HCT116 (cell line): ENCODE results near the gene TUBA3C. TPM values are rescaled to one million over a fixed set of nuclear protein-coding genes. Genes with fewer than 3 reads are reported as not detected.

Source experiments
- ATAC-seq: fragments of 200-7000 bp; cut with Tn5 transposase; 2 replicates; pipeline ENCODE4 v1.9.1; 2020; ENCODE audit warnings: mild to moderate bottlenecking, moderate library complexity
- BruUV-seq: library from RNA; stranded (reverse); fragments of 400-500 nt; replicated peaks from 2 replicates; lab custom pipeline; 2021; lab: Mats Ljungman, UMichigan
- CTCF ChIA-PET: fragments of 300-600 bp; sonication (Branson Sonifier 250); formaldehyde crosslinking; loops from one replicate; lab custom pipeline; 2021; ENCODE audit warnings: antibody characterized with exemption; lab: Charles Lee
- POLR2A ChIA-PET: fragments of 300-600, 350-600 bp; sonication (Branson Sonifier 250); formaldehyde crosslinking; loops from one replicate; lab custom pipeline; 2021; ENCODE audit warnings: antibody characterized with exemption; lab: Charles Lee
- RAD21 ChIA-PET, 2 experiments: fragments of 300-600 bp; sonication (Branson Sonifier 250); formaldehyde crosslinking; loops; one replicate each; lab custom pipeline; 2023; ENCODE audit warnings: low total read pairs in 2 of 2; ENCODE audit not compliant: uncharacterized antibody in 2 of 2, unreplicated experiment in 2 of 2, low non-redundant PET in 1 of 2; lab: Charles Lee
- DNase-seq: peaks from one replicate; pipeline ENCODE4 v3.0.0-alpha.2; 2010; ENCODE audit warnings: low read depth, low spot score
- H2AFZ ChIP-seq: fragments of 200-600 bp; shearing (Covaris generic), sonication (generic); 2 replicates; pipeline ENCODE4 v1.6.1; 2017; ENCODE audit warnings: low read depth, mixed run types, mixed read lengths, antibody characterized with exemption, low read length; ENCODE audit not compliant: poor library complexity, severe bottlenecking
- H3K27ac ChIP-seq: 2 replicates; pipeline ENCODE4 v1.5.1; 2012; ENCODE audit warnings: low read depth, low read length
- H3K27me3 ChIP-seq: fragments of 200-600 bp; sonication (generic); 2 replicates; pipeline ENCODE4 v1.6.1; 2016; ENCODE audit warnings: mixed run types, low read length, mixed read lengths; ENCODE audit not compliant: insufficient read depth
- H3K36me3 ChIP-seq, 2 experiments: fragments of 200-500 bp in 1 of 2; fragments of 200-600 bp in 1 of 2; sonication (Bioruptor generic) in 1 of 2; sonication (generic) in 1 of 2; 2 replicates each; pipeline versions ENCODE4 v1.5.1 to v1.6.1; 2014 to 2016; ENCODE audit warnings: low read length in 2 of 2, inconsistent platforms in 1 of 2, mixed read lengths in 1 of 2, mixed run types in 1 of 2; ENCODE audit not compliant: insufficient read depth in 2 of 2, control insufficient read depth in 1 of 2
- H3K4me1 ChIP-seq, 2 experiments: fragments of 200-600 bp in 1 of 2; sonication (generic) in 1 of 2; 2 replicates each; pipeline versions ENCODE4 v1.5.1 to v1.6.1; 2012 to 2017; ENCODE audit warnings: low read length in 2 of 2, inconsistent platforms in 1 of 2, mild to moderate bottlenecking in 1 of 2, mixed read lengths in 1 of 2, mixed run types in 1 of 2, moderate library complexity in 1 of 2; ENCODE audit not compliant: insufficient read depth in 2 of 2, control insufficient read depth in 1 of 2
- H3K4me2 ChIP-seq: fragments of 200-600 bp; sonication (generic); 2 replicates; pipeline ENCODE4 v1.6.1; 2017; ENCODE audit warnings: mixed run types, low read length, mixed read lengths
- H3K4me3 ChIP-seq, 2 experiments: fragments of 200-600 bp in 1 of 2; sonication (generic) in 1 of 2; replicated peaks in 1 of 2; 2 replicates each; pipeline ENCODE4 v1.5.1; 2011 to 2016; ENCODE audit warnings: low read length in 2 of 2, control low read depth in 1 of 2, low read depth in 1 of 2, mild to moderate bottlenecking in 1 of 2, mixed read lengths in 1 of 2, mixed run types in 1 of 2
- H3K79me2 ChIP-seq: fragments of 200-600 bp; sonication (generic); 2 replicates; pipeline ENCODE4 v1.6.1; 2017; ENCODE audit warnings: mild to moderate bottlenecking, mixed run types, low read length, moderate library complexity, mixed read lengths; ENCODE audit not compliant: insufficient read depth
- H3K9ac ChIP-seq: fragments of 200-600 bp; sonication (generic); 2 replicates; pipeline ENCODE4 v1.6.1; 2016; ENCODE audit warnings: low read length, mixed read lengths
- H3K9me2 ChIP-seq: fragments of 200-600 bp; sonication (generic), shearing (Covaris generic); 2 replicates; pipeline ENCODE4 v1.6.1; 2017; ENCODE audit warnings: mixed run types, mild to moderate bottlenecking, moderate library complexity; ENCODE audit not compliant: insufficient read depth
- H3K9me3 ChIP-seq, 2 experiments: fragments of 200-500 bp in 1 of 2; fragments of 200-600 bp in 1 of 2; sonication (Bioruptor generic) in 1 of 2; sonication (generic) in 1 of 2; 2 replicates each; pipeline ENCODE4 v1.6.1; 2014 to 2017; ENCODE audit warnings: low read length in 2 of 2, mixed read lengths in 2 of 2, inconsistent platforms in 1 of 2, low read depth in 1 of 2, mild to moderate bottlenecking in 1 of 2, mixed run types in 1 of 2, moderate library complexity in 1 of 2; ENCODE audit not compliant: control insufficient read depth in 1 of 2, insufficient read depth in 1 of 2
- H4K20me1 ChIP-seq: fragments of 200-600 bp; sonication (generic), shearing (Covaris generic); 2 replicates; pipeline ENCODE4 v1.6.1; 2017; ENCODE audit warnings: mixed run types, mild to moderate bottlenecking, moderate library complexity; ENCODE audit not compliant: insufficient read depth
- ATF3 ChIP-seq: IDR thresholded peaks from 2 replicates; pipeline ENCODE4 v1.6.1; 2012
- CBX3 ChIP-seq: IDR thresholded peaks from 2 replicates; pipeline ENCODE4 v1.6.1; 2012; ENCODE audit warnings: low read depth
- CEBPB ChIP-seq: IDR thresholded peaks from 2 replicates; pipeline ENCODE4 v1.6.1; 2012; ENCODE audit warnings: low read depth
- EGR1 ChIP-seq: IDR thresholded peaks from 2 replicates; pipeline ENCODE4 v1.6.1; 2012; ENCODE audit warnings: low read depth
- ELF1 ChIP-seq: IDR thresholded peaks from 2 replicates; pipeline ENCODE4 v1.6.1; 2012; ENCODE audit warnings: low read depth, borderline replicate concordance
- EZH2 ChIP-seq: fragments of 200-600 bp; sonication (generic); IDR thresholded peaks from 2 replicates; pipeline ENCODE4 v1.6.1; 2017; ENCODE audit warnings: antibody characterized with exemption, mixed run types
- EZH2phosphoT487 ChIP-seq: fragments of 200-600 bp; IDR thresholded peaks from 2 replicates; pipeline ENCODE4 v1.6.1; 2018; ENCODE audit warnings: antibody characterized with exemption, borderline replicate concordance
- FOSL1 ChIP-seq: IDR thresholded peaks from 2 replicates; pipeline ENCODE4 v1.6.1; 2012; ENCODE audit warnings: low read depth
- JUND ChIP-seq: IDR thresholded peaks from 2 replicates; pipeline ENCODE4 v1.6.1; 2012
- POLR2AphosphoS5 ChIP-seq: IDR thresholded peaks from 2 replicates; pipeline ENCODE4 v1.6.1; 2011; ENCODE audit warnings: mild to moderate bottlenecking, low read depth, low read length, moderate library complexity
- RAD21 ChIP-seq: IDR thresholded peaks from 2 replicates; pipeline ENCODE4 v1.6.1; 2012; ENCODE audit warnings: low read depth, mild to moderate bottlenecking
- REST ChIP-seq: IDR thresholded peaks from 2 replicates; pipeline ENCODE4 v1.6.1; 2012; ENCODE audit warnings: low read depth
- SIN3A ChIP-seq: IDR thresholded peaks from 2 replicates; pipeline ENCODE4 v1.6.1; 2012; ENCODE audit warnings: low read depth
- SP1 ChIP-seq: IDR thresholded peaks from 2 replicates; pipeline ENCODE4 v1.6.1; 2012; ENCODE audit warnings: low read depth
- SRF ChIP-seq: IDR thresholded peaks from 2 replicates; pipeline ENCODE4 v1.6.1; 2012; ENCODE audit warnings: low read depth
- YY1 ChIP-seq: IDR thresholded peaks from 2 replicates; pipeline ENCODE4 v1.6.1; 2011; ENCODE audit warnings: low read length, low read depth, moderate library complexity, mild to moderate bottlenecking; ENCODE audit not compliant: insufficient replicate concordance; ENCODE audit errors: extremely low read depth
- ZBTB33 ChIP-seq: IDR thresholded peaks from 2 replicates; pipeline ENCODE4 v1.6.1; 2011; ENCODE audit warnings: mild to moderate bottlenecking, low read length, moderate library complexity; ENCODE audit not compliant: insufficient replicate concordance; ENCODE audit errors: extremely low read depth
- ZFX ChIP-seq: fragments of 450-650 bp; IDR thresholded peaks from 2 replicates; pipeline ENCODE4 v1.6.1; 2017
- intact Hi-C: fragments of 100-400 bp; cut with micrococcal nuclease; formaldehyde crosslinking; loops from 2 replicates; pipeline ENCODE4 v1.10.0; 2022
- total RNA-seq: library from RNA; stranded (reverse); gene quantifications from one replicate; pipeline ENCODE4 v1.2.1, GENCODE V29; 2021; ENCODE audit not compliant: unreplicated experiment

TUBA3C gene
- total RNA-seq, 1 experiment from 2014 or later: not detected

DNA sequence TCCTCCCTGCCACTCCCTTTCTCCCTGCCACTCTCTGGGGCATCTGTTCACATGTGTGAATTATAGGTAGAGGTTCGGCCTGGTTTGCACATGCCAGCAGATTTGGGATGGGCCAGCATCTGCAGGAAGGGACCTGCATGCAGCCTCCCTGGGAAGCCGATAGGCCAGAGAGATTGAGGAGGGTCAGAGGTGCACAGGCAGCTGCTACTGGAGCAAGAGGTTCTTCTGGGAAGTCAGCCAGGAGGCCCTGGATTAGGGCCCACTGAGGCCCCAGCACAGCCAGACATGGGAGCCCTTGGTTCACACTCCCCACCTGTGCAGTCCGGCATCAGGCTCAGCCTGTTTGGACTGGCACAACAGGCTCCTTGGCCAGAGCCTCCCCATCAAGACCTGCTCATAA, 12.1 kb downstream of the TUBA3C start:
- BruUV-seq: no TSS peak
- no peak for DNase-seq
- TF ChIP-seq POLR2AphosphoS5 (no peak), REST (no peak), YY1 (no peak), CEBPB (no peak), SIN3A (no peak), SRF (no peak), ATF3 (no peak), JUND (no peak), FOSL1 (no peak), CBX3 (no peak), EGR1 (no peak), ELF1 (no peak), RAD21 (no peak), EZH2phosphoT487 (no peak), ZFX (no peak), SP1 (no peak), ZBTB33 (no peak), EZH2 (no peak)
- TF ChIP-seq, all 23 proteins: peak for 0
- Histone ChIP-seq H3K9ac (no peak overlapping the region), H3K9me3 (peaks cover 0 to 12% of the 10 kb centered on the region in 2 experiments; a peak in 2 of 4 replicates), H4K20me1 (no peaks in the 10 kb centered on the region), H3K79me2 (no peaks in the 10 kb centered on the region), H3K4me1 (no peaks in the 10 kb centered on the region), H3K4me3 (no peak overlapping the region), H3K4me2 (no peak overlapping the region), H2AFZ (no peak overlapping the region), H3K27me3 (no peaks in the 10 kb centered on the region), H3K36me3 (no peaks in the 10 kb centered on the region), H3K9me2 (no peaks in the 10 kb centered on the region), H3K27ac (no peak overlapping the region)
- intact Hi-C loops: no loop called here
- ChIA-PET CTCF (no interaction called here), RAD21 (no interaction called here), POLR2A (no interaction called here)
- ATAC-seq: no peak
